Measurements from ENCODE around the gene SSBP3.

DNA sequence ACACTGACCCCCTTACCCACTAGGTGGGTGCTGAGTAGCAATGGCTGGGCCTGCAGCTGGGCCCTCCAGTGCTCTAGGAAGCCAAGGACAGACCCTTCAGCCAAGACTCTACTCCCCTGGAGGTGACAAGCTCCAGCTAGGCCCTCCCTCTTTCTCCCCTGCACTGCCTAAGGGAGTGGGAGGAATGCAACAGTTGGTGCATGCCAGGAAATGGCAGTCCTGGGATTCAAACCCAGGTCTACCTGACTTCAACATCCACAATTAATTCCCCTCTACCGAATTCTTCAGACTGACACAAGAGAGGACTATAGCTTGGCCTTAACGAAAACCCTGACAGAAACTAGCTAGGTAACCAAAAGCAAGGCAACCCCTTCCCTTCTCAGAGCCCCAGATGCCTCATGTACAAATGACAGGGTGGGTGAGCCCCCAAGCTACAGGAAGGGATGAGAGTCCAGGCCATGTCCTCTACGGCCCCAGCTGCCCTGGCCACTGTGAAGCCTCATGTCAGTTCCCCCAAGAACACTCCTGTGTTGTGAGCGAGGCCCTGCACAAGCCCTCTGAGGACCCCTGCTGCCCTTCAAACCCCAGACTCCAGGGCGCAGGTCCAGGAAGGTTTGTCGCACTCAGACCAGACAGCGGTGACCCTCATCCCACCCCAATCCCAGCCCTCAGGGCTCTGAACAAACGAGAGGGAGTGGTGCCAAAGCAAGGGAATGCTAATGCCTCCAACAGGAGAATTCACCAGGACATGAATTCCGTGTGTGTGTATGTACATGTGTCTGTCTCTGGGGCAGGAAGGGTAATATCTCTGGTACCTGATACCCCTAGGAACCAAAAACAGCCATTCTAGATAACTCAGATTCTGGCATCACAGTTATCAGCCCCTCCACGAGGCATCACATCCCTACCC lies 113.9 kb downstream of the SSBP3 start:
- TF ChIP-seq POLR2AphosphoS5 (IDR thresholded peaks at IDR 0.05), result no peak
- TF ChIP-seq, protein P1, sequence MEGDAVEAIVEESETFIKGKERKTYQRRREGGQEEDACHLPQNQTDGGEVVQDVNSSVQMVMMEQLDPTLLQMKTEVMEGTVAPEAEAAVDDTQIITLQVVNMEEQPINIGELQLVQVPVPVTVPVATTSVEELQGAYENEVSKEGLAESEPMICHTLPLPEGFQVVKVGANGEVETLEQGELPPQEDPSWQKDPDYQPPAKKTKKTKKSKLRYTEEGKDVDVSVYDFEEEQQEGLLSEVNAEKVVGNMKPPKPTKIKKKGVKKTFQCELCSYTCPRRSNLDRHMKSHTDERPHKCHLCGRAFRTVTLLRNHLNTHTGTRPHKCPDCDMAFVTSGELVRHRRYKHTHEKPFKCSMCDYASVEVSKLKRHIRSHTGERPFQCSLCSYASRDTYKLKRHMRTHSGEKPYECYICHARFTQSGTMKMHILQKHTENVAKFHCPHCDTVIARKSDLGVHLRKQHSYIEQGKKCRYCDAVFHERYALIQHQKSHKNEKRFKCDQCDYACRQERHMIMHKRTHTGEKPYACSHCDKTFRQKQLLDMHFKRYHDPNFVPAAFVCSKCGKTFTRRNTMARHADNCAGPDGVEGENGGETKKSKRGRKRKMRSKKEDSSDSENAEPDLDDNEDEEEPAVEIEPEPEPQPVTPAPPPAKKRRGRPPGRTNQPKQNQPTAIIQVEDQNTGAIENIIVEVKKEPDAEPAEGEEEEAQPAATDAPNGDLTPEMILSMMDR (IDR thresholded peaks at IDR 0.05), result no peak
